GM12891 (cell line): ENCODE results near the gene SPDYC.

Experiments used
- PAX5 ChIP-seq: IDR thresholded peaks from 2 replicates; pipeline ENCODE4 v1.6.1; 2011; ENCODE audit warnings: low read length, moderate library complexity, mild to moderate bottlenecking; ENCODE audit not compliant: insufficient read depth, severe bottlenecking
- POLR2A ChIP-seq: IDR thresholded peaks from 2 replicates; pipeline ENCODE4 v1.6.1; 2011; ENCODE audit warnings: low read depth, low read length, control low read depth
- POLR2AphosphoS5 ChIP-seq: IDR thresholded peaks from 2 replicates; pipeline ENCODE4 v1.6.1; 2011; ENCODE audit warnings: low read depth, low read length, control low read depth
- POU2F2 ChIP-seq: IDR thresholded peaks from 2 replicates; pipeline ENCODE4 v1.6.1; 2011; ENCODE audit warnings: low read depth, mild to moderate bottlenecking, control low read depth, low read length, moderate library complexity
- TAF1 ChIP-seq: IDR thresholded peaks from 2 replicates; pipeline ENCODE4 v1.6.1; 2011; ENCODE audit warnings: low read depth, low read length, control low read depth

DNA sequence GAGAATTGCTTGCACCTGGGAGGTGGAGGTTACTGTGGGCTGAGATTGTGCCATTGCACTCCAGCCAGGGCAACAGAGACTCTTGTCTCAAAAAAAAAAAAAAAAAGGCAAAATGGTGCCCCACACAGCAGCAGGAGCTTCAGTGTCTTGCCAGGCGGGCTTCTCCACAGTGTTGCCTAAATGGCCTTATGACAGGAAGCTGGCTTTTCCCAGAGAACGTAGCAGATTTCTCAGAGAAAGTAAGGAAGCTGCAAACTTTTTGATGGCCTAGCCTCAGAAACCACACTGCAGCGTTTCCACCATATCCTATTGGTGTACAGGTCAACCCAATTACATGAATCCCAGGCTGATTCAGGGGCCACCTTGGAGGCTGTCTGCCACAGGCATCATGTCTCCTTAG, 12.7 kb upstream of the SPDYC start:
- TF ChIP-seq POLR2A (no peak), POLR2AphosphoS5 (no peak), TAF1 (no peak), PAX5 (no peak), POU2F2 (no peak)
